ENCODE results near the gene DSP.

- TF ChIP-seq EZH2 (IDR thresholded peaks at IDR 0.05; ENCODE audit: insufficient read depth, poor library complexity, severe bottlenecking): no peak
- no peak for TF ChIP-seq EZH2phosphoT487 (IDR thresholded peaks at IDR 0.05; ENCODE audit: insufficient read depth, low read depth)
Measured at GRCh38 chr6:7604003-7604402, 62.5 kb downstream of the DSP start.
